NCI-H446 (cell line): ENCODE measurements around the gene CACNA2D4.
A peak's percentile ranks its signal among the peaks of the same experiment; 100 is the strongest.

Experiments
- DNase-seq, 2 experiments: peaks; one replicate each; lab custom pipeline; 2025; lab: John Stamatoyannopoulos, UW

CACNA2D4 gene

GRCh38 chr12:1870998-1871917 is 47.2 kb downstream of the CACNA2D4 start:
- no peak for DNase-seq

- no peak for DNase-seq
Measured at GRCh38 chr12:1870086-1870485, 48.4 kb downstream of the CACNA2D4 start.

- DNase-seq: no peak
Measured at GRCh38 chr12:1869145-1869544, 49.3 kb downstream of the CACNA2D4 start.

DNA sequence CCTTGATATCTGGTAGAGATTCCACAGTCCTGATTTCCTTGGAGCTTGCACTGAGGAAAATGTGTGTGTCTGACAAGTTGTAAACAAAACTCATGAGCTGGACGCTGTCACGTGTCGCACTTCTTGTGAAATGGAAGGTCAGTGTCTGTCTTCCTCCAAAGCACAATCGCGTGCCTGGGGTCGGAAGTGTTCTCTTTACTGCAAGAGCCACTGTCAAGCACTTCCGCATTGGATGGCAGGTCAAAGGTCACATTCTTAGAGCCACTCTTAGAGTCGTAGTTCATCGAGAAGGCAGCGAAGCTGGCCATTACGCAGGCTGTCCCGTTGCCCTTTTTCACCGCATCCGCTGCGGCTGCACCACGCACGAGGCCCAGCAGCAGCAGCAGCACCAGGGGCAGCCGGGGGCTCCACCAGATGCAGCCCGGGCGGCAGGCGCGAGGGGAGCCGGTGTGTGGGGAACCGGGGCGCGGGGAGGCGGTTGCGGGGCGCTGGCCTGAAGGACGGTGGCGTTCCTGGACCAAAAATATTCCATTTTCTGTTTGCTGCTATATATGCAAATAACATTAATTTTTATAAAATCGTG is 53.1 kb downstream of the CACNA2D4 start:
- no peak for DNase-seq

DNA sequence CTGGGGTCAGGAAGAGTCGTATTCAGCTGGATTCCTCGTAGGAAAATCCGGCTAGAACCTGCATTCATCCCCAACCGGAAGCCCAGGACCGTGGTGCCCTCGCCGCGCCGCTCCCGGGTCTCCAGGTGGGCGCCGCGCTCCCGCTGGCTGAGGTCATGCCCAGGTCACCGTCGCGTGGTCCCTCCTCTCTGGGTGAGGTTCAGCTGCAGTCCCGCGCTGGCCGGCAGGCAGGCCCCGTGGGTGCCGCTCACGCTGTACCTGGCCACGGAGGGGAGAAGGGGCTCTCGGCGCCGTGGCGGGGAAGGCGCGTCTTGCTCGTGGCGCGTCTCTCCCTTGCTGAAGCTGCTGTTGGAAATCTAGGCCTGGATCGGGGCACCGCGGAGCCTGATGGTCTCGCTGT is 53.6 kb downstream of the CACNA2D4 start:
- no peak for DNase-seq

- DNase-seq: no peak
Measured at GRCh38 chr12:1864456-1864855, 54.0 kb downstream of the CACNA2D4 start.

GRCh38 chr12:1863823-1864222 is 54.6 kb downstream of the CACNA2D4 start:
- DNase-seq: no peak

DNA sequence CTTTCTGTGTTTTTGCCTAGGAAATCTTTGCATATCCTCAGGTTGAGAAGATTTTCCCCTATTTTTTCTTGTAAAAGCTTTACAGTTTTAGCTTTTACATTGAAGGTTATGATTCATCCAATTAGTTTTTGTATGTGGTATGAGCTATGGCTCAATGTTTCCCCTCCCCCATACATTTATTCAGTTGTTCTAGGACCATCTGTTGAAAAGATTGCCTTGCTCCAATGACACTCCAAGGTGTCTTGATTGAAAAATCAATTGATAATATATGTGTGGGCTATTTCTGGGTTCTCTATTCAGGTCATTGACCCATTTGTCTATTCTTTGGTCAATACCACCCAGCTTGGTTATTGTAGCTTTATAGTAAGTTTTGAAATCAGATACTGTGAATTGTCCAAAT is 55.5 kb downstream of the CACNA2D4 start:
- peak in 1 of 2 experiments; percentile 35 for DNase-seq

DNA sequence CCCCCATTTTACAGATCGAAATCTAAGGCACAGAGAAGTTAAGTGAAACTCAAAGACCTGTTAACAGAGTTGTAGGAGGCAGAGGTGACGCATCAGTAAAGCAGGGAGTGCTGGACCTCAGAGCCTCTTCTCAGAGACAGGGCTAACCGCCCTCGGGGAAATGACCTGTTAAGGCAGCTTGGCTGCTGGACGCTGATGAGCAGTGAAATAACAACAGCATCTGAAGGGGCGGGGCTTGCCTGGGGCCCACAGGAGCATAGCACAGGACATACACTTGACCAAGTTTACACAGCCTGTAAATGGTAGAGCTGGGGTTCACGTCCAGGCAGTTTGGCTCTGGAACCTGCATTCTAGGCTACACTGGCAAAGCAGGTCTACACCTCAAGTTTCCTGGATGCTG is 58.8 kb downstream of the CACNA2D4 start:
- no peak for DNase-seq

GRCh38 chr12:1858456-1858855 is 60.0 kb downstream of the CACNA2D4 start:
- no peak for DNase-seq

- DNase-seq: no peak
Measured at GRCh38 chr12:1857821-1858220, 60.6 kb downstream of the CACNA2D4 start.

GRCh38 chr12:1857086-1857485 is 61.4 kb downstream of the CACNA2D4 start:
- no peak for DNase-seq

DNA sequence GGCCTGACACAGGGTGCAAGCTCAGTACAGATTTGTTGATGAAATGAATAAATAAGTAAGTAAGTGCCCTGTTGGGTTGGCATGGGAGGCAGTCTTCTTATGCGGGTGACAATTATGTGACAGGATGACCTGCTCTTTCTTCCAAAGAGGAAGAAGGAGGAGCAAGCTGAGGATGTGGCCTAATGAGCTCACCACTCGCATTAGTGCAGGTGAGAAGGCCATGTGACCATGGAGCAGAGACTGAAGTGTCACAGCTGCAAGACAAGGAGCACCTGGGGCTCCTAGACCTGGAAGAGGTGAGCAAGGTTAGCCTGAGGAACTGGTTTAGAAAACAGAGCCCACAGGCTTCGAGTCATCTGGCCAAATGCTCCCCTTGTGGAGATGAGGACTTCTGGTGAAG is 63.2 kb downstream of the CACNA2D4 start:
- no peak for DNase-seq

GRCh38 chr12:1853716-1854115 is 64.7 kb downstream of the CACNA2D4 start:
- no peak for DNase-seq

DNA sequence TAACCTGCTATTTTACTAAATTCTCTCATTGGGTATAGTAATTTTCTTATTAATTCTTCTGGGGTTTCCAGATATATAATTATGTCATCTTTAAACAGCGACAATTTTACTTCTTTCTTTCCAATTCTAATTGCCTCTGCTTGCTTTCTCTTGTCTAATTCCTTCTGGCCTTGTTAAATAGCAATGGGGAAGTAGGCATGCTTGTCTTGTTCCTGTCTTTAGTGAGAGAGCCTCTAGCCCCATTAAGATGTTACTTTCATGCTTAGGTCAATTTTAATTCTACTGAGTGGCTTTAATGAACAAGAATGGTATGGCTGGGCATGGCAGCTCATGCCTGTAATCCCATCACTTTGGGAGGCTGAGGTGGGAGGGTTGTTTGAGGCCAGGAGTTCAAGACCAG is 66.4 kb downstream of the CACNA2D4 start:
- no peak for DNase-seq

GRCh38 chr12:1851151-1851701 is 67.2 kb downstream of the CACNA2D4 start:
- peak; percentile 85 to 91 for DNase-seq

DNA sequence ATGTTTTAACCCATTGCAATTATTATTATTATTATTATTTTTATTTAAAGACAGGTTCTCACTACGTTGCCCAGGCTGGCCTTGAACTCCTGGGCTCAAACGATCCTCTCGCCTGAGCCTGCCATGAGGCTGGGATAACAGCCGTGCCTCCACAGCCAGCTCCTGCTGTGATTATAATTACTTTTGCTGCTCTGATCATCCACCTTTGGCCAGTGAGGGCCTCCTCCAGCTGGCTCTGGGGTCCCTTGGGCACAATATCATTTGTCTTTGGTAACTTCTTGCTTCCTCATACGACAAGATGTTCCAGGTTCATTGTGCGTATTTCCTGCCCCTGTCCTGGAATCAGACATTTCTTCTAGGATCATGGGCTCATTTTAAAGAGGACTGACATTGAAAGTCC is 69.7 kb downstream of the CACNA2D4 start:
- DNase-seq: peak; percentile 61 to 91

DNA sequence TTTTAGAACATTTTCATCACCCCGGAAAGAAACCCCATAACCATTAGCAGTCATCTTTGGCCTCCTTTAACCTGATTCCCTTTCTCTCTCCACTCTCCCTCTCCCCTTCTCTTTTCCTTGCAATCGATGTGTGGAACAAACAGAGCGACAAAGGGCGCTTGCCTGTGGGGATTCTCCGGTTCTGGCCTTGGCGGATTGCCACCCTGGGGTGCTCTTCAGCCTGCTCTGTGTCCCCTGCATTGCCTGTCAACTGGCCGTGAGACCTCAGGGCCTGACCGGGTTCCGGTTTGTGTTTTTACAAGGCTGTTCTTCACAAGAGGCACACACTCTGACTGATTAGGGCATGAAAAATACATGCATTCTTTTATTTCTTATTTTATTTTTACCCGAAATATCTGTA is 70.3 kb downstream of the CACNA2D4 start:
- no peak for DNase-seq

DNA sequence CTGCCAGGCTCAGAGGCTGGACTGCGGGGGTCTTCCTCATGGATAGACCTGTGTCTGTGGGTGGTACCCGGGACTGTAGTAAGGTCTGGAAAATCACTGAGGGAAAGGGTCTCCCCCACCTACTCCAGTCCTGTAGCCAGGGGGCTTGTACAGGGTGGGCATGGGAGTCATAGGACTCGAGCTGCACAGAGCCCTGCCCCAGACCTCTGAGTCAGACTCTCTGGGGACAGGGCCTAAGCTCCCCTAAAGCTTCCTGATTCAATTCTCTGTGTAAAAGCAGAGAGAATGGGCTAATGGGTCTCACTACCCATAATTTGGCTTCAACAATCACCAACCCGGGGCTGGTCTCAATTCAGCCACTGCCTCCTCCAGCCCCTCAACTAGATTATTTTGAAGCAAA is 71.0 kb downstream of the CACNA2D4 start:
- DNase-seq: no peak

DNA sequence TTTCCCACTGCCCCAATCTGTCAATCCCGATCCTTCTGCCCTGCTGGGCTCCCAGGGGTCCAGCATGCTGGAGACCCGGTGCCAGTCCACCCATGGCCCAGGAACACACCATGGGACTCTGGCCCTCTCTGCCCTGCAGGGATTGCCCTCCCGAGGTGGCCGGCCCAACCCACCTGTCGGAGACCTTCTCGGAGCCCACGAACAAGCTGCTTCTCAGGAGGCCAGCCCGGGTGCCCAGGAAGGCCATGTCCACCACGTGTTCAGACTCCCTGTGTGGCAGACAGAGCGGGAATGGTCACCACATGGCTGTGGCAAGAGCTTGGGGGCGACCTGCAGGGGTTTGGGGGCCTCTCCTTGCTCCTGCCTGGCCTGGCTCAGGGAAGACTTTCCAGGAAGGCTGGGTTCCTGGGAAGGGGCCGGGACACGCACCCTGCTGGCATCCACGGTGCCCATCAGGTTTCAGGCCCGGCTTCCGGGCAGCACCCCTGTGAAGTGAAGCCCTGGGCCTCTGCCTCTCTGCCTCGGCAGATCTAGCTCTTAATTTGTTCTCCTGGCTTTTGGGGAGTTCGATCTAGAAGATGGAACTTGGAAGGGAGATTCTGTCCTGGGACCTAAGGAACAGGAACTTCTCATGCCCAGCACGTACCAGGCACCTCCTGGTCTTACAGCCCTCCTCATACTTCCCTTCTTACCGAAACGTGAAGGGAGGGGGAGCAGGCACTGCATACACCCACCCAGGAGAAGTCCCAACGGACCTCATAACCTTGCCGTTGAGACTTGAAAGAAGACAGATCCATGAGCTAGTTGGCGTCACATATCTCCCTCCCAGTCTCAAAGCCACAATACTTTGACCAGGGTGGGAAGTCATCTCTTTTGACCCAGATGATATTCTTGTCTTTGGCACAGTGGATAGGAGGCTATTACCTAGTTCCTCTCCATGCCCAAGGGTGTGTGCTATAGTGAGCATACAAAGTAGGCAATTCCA is 71.7 kb downstream of the CACNA2D4 start:
- DNase-seq: no peak

DNA sequence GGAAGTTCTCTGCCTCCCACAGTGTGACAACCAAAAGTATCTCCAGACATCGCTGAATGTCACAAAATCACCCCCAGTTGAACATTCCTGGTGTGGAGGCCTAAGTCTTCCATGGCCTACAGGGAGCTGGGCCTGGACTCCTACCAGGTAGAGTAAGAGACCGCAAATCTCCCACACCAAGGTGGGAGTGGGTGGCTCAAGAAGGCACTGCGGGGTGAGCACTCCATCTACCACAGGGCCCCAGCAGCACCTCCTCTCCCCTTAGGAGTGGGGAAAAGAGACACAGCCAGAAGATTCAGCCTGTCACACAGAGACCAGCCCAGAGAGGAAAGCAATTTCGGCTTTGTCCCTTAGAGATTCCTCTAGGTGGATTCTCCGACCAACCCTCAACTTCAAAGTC is 72.6 kb downstream of the CACNA2D4 start:
- DNase-seq: no peak

DNA sequence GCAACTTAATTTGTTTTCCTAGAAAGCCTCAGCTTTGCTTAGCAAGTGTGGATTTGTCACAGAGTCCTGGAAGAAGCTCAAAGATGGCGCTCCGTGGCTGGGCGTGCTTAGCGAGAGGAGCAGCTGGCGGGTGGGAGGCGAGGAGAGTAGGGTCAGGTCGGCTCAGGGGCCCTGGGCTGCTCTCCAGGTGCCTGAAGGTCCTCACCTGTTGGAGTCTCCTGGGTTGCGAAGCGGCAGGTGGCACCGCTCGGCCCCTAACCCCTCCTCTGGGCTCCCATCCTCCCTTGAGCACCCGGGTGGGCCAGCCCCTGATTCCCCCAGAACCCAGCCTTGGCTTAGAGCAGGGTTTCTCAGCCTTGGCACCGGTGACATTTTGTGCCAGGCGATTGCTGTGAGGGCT is 73.0 kb downstream of the CACNA2D4 start:
- no peak for DNase-seq
